ENCODE results near the gene MFSD6.

Gene MFSD6

DNA sequence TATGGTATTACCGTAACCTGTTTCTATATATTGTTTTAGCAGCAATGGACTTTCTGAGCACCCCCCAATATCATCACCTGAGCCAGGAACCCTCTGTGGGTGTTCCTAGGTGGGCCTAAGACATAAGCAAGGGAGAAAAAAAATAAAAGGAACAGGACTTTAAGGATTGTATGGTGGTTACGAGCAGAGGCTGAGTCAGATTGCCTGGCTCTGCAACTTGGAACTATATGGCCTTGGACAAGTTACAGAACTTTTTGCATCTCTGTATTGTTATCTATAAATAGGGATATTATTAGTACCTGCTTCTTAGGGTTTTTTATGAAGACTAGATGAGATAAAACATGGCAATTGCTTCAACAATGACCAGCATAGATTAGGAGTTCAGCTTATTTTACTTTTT lies 34.9 kb downstream of the MFSD6 start:
- no peak for DNase-seq

DNA sequence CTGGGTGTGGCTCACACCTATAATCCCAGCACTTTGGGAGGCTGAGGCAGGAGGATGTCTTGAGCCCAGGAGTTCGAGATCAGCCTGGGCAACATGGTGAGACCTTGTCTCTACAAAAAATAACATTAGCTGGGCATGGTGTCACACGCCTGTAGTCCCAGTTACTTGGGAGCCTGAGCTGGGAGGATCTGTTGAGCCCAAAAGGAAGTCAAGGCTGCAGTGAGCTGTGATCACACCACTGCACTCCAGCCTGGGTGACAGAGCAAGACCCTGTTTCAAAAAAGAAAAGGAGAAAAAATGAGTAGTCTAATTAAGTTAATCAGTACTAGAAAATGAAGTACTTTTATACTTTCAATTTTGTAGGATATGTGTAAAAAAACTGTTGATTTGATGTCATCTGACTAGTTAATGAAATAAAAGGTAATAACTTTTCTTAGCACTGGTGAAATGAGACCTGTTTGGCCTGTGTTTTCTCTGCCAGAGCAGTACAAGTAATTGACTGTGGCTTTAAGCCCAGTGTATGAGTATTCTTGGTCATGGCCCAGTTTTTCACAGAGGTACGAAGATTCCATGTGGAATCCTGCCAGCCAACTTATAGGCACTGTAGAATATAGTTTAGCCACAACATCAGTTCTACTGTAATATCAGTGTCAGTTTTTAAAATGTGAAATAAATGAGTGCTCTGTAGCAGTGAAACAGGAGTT lies 35.8 kb downstream of the MFSD6 start:
- DNase-seq = no peak

GRCh38 chr2:190444976-190445375 lies 36.8 kb downstream of the MFSD6 start:
- DNase-seq = no peak

- DNase-seq = no peak
Measured at GRCh38 chr2:190446193-190446592, 38.0 kb downstream of the MFSD6 start.

DNA sequence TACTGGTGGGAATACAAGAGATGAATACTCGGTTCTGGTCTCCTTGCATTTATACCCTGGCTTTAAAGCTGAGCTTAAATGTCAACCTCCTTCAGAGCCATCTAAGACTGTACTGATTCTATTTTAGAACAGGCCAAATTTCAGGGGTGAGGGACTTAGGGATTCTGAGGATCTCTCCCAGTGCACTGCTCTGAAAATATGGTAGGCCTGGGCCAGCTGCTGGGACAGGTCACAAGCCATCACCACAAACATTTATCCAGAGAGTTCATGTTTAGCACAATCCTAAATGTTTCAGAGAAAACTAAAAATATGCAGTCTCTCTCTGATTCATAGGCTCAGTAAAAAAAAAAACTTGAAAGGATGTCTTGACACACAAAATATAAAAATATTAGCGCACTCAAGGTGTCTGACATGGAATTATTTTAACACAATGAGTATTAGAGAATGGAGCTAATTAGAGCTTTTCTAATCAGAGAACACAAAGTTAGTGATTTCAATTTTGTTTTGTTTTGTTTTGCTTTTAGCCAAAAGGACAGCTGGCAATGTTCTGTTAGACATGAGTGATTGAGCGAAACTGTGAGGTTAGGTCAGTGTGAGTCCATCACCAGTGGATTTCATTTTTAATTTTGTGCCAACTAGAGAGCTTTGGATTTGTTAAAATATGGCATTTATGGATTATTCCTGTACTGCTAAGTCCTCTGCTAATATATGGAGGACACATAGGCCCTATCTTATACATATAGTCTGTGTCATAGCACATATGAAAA lies 38.8 kb downstream of the MFSD6 start:
- DNase-seq = no peak

- DNase-seq = no peak
Measured at GRCh38 chr2:190447766-190448165, 39.6 kb downstream of the MFSD6 start.

GRCh38 chr2:190449925-190450324 lies 41.8 kb downstream of the MFSD6 start:
- no peak for DNase-seq

DNA sequence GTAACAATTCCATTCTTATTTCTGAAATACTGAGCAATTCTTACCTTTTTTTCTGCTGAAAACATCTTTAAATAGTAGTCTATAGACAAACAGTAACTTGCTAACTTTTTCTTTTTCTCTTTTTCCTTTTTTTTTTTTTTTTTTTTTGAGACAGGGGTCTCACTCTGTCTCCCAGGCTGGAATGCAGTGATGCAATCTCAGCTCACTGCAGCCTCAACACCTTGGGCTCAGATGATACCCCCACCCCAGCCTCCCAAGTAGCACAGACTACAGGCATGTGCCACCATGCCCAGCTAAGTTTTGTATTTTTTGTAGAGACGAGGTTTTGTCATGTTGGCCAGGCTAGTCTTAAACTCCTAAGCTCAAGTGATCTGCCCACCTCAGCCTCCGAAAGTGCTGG lies 42.2 kb downstream of the MFSD6 start:
- no peak for DNase-seq

DNA sequence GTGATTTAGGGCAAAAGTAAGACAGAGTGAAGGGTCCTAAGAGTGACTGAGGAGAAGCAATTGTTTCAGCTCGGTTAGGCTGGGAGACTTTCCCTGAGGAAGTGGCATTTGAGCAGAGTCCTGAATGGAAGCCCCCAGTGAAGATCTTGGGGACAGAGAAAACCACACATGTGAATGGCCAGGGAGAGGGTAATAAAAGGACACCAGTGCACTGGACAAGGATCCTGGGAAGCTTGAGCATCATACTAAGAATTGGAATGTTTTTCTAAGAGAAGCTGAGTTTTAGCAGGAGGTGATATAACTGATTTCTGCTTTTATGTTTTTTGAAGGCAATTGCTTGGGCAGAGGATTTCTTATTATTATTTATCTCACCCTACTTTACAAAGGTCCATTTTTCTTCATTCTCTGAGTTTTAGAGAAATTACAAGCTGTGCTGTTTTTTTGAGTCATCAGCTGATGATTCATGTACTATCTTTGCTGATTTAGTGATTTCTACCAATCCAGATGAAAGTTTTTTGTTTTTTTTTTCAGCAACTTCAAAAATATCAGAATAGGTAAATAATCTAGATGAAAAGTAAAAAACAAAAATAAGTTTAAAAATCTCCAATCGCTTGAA lies 43.5 kb downstream of the MFSD6 start:
- no peak for DNase-seq

GRCh38 chr2:190452433-190452832 lies 44.3 kb downstream of the MFSD6 start:
- DNase-seq = no peak

DNA sequence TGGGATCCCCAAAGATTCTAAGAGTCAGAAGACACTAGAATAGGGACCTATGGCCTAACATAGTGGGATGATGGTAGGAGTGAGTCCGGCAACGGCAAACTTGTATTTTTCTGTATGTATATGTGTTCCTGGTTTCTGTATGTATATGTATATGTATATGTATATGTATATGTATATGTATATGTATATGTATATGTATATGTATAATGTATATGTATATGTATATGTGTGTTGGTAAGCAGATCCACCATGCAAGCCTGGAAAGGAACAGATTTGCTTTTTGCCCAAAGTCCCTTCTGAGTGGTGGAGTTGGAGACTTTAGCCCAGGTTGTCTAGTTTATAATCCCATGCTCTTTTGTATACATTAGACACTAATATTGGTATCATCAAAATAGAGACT lies 46.6 kb downstream of the MFSD6 start:
- no peak for DNase-seq

DNA sequence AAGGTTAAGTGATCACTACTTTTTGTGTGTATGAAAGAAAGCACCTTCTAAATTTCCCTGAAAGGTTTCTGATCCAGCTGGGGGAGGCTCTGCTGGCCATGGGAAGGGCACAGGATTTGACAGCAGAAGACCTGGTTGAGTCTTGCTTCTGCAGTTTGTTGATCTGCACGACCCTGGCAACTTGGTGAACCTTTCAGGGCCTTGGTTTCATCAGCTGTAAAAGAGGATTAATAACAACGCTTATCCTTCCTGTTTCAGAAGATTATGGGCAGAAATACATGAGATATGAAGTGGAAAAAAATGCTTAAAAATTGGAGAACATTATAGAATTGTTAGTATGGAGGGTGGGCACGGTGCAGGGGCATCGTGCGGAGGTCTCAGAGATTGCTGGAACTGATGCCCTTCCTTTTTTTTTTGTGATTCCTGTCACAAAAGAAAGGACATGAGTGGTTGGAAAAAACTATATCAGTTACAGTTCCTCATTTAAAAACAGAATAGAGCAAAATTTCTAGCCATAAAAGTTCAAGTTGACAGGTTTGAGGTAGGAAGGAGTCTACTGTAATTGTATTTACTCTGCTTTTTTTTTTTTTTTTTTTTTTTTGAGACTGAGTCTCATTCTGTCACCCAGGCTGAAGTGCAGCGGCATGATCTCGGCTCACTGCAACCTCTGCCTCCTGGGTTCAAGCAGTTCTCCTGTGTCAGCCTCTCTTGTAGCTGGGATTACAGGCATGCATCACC lies 47.4 kb downstream of the MFSD6 start:
- no peak for DNase-seq

- no peak for DNase-seq
Measured at GRCh38 chr2:190456833-190457232, 48.7 kb downstream of the MFSD6 start.

DNA sequence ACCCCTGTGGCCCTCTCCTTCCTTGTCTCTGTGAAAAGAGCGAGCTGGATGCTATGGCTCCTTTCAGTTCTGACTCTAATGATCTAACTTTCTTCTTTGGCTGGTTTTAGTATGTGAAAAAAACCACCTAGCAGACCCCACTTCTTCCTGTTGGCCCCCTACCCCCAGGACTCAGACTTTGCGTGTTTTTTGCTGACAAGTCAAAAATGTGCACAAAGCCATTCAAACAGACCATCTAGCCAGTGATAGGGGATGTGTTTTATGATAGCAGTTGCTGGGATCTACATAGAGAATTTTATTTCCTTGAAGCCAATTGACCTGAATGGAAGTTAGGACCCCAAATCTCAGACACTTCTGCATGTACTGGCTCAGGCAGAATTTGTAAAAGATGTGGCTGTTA lies 49.1 kb downstream of the MFSD6 start:
- DNase-seq = no peak

GRCh38 chr2:190458352-190459107 lies 50.4 kb downstream of the MFSD6 start:
- DNase-seq = no peak

- no peak for DNase-seq
Measured at GRCh38 chr2:190459881-190460280, 51.7 kb downstream of the MFSD6 start.

GRCh38 chr2:190460487-190460886 lies 52.3 kb downstream of the MFSD6 start:
- DNase-seq = no peak

DNA sequence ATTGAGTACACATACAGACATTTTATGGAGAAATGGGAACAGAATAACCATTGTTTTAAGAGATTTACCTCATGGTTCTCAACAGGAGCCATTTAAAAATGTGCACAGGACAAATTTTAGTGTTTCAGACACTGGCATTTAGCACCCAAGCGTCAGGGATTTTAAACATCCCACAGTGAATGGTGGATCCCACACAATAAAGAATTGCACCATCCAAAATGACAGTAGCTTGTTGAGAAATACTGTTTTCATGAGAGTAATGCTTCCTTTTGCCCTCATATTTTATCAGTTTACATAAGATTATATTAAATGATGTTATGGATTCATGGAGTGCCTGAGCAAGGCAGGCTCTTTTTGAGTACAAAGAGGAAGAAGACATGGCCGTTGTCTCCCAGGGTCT lies 54.0 kb downstream of the MFSD6 start:
- no peak for DNase-seq

DNA sequence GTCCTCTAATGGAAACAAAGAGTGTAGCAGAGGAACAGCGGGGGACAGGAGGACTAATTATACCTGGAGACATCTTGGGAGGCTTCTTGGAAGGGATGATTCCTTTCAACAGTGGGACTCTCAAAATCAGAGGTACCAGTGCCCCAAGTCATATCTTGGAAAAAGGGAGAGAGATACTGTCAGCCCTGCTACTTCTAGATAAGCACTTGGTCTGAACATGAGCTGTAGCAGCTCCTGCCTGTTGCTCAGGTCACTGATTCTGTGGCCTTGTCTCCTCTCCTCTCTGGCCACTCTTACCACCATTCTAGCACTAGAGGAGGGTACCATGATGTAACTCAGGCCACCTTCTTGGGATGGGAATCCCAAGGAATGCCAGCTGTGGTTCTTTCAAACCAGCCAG lies 54.5 kb downstream of the MFSD6 start:
- no peak for DNase-seq

DNA sequence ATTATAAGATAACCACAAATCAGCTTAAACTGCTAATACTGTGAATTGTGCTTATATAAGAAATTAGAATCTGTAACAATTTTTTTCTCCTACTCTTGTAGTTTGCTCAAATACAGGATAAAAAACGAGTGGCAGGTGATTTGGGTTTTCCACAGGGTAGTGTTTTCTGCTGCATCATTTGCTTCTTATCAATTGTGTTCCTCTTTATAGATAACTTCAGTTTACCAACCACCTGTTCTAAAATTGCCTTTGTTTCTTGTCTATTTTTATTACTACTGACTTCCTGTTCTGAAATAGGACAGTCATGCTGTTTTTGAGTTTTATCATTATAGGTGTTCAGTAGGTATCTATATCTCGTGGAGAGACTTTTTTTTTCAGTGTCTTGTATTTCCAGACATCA lies 56.9 kb downstream of the MFSD6 start:
- DNase-seq = no peak

DNA sequence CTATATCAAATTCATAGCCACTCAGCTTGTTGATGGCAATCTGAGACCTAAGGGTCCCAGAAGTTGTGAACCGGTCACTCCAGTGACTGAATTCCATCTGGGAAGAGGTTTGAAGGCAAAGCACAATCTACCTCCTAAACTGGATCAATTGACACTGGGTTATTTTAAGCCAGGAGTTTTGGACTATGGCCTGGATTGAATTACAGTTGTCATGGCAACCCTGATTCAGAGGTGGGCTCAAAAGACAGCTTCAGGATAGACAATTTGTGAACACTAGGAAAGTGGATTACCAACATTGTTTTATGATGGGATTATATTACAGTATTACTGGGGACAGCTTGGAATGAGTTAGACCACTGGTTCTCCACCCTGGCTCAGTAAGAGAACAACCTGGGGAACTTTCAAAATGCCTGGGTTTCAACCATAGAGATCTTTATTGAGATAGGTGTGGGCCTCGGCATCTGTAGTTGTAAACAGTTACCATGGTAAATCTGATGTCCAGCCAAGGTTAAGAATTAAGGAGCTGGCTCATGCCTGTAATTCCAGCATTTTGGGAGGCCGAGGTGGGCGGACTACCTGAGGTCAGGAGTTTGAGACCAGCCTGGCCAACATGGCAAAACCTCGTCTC lies 58.8 kb downstream of the MFSD6 start:
- no peak for DNase-seq

DNA sequence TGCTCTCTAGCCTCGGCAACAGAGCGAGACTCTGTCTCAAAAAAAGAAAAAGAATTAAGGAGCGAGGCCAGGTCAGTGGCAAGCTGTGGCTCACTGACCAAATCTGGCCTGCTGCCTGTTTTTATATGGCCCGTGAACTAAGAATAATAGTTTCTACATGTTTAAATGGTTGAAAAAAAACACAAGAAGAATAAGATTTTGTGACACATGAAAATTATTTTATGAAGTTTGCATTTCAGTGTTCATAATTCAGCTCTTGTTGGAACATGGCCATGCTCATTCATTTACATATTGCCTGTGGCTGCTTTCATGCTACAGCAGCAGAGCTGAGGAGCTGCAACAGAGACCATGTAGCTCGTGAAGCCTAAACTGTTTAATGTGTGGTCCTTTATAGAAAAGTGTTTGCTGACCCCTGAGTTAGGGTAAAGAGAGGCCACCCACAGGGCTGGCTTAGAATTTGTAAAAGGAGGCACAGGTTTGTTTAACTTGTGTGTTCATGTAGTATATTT lies 59.5 kb downstream of the MFSD6 start:
- DNase-seq = no peak

Measured in activated naive CD4-positive, alpha-beta T cell (primary cell).